OCI-LY7 (cell line): ENCODE results near the gene SLCO1A2. TPM values are rescaled to one million over a fixed set of nuclear protein-coding genes. Genes with fewer than 3 reads are reported as not detected.

Experiments used
- BruUV-seq: library from RNA; stranded (reverse); fragments of 400-500 nt; replicated peaks from 2 replicates; lab custom pipeline; 2021; lab: Mats Ljungman, UMichigan
- CTCF ChIA-PET: fragments of 300-600 bp; sonication (Branson Sonifier 250); formaldehyde crosslinking; loops from one replicate; lab custom pipeline; 2022; ENCODE audit warnings: antibody characterized with exemption; ENCODE audit not compliant: unreplicated experiment; lab: Charles Lee
- POLR2A ChIA-PET: fragments of 300-600 bp; sonication (Branson Sonifier 250); formaldehyde crosslinking; loops from one replicate; lab custom pipeline; 2022; ENCODE audit warnings: antibody characterized with exemption; lab: Charles Lee
- DNase-seq: peaks from one replicate; pipeline ENCODE4 v3.0.0-alpha.2; 2015; ENCODE audit warnings: low spot score
- H2AFZ ChIP-seq: fragments of 200-600 bp; sonication (generic), shearing (Covaris generic); 2 replicates; pipeline ENCODE4 v1.6.1; 2014; ENCODE audit warnings: mild to moderate bottlenecking, antibody characterized with exemption, low read length, moderate library complexity
- H3K27ac ChIP-seq: fragments of 200-600 bp; sonication (generic); 2 replicates; pipeline ENCODE4 v1.5.1; 2014; ENCODE audit warnings: mixed run types, low read depth, mild to moderate bottlenecking, moderate library complexity, low read length, inconsistent platforms; ENCODE audit not compliant: poor library complexity, severe bottlenecking
- H3K36me3 ChIP-seq: fragments of 200-600 bp; sonication (generic); 2 replicates; pipeline ENCODE4 v1.6.1; 2014; ENCODE audit warnings: mild to moderate bottlenecking, antibody characterized with exemption, low read length, moderate library complexity, mixed read lengths; ENCODE audit not compliant: insufficient read depth
- H3K4me1 ChIP-seq: fragments of 200-600 bp; sonication (generic); 2 replicates; pipeline ENCODE4 v1.5.1; 2014; ENCODE audit warnings: mild to moderate bottlenecking, low read length; ENCODE audit not compliant: insufficient read depth, poor library complexity, severe bottlenecking
- H3K4me2 ChIP-seq: fragments of 200-600 bp; sonication (generic); 2 replicates; pipeline ENCODE4 v1.6.1; 2014; ENCODE audit warnings: mild to moderate bottlenecking, low read length
- H3K4me3 ChIP-seq: fragments of 200-600 bp; sonication (generic); 2 replicates; pipeline ENCODE4 v1.5.1; 2014; ENCODE audit warnings: mild to moderate bottlenecking, low read depth, low read length; ENCODE audit not compliant: poor library complexity, severe bottlenecking
- H3K79me2 ChIP-seq: fragments of 200-600 bp; sonication (generic); 2 replicates; pipeline ENCODE4 v1.6.1; 2016; ENCODE audit warnings: low read depth, mild to moderate bottlenecking, low read length, moderate library complexity, mixed read lengths; ENCODE audit not compliant: insufficient read depth
- H3K9me2 ChIP-seq: fragments of 200-600 bp; sonication (generic); 2 replicates; pipeline ENCODE4 v1.6.1; 2016; ENCODE audit warnings: mild to moderate bottlenecking, low read length, mixed read lengths; ENCODE audit not compliant: insufficient read depth
- H3K9me3 ChIP-seq: fragments of 200-600 bp; sonication (generic); 2 replicates; pipeline ENCODE4 v1.6.1; 2014; ENCODE audit warnings: mild to moderate bottlenecking, mixed run types, low read length, mixed read lengths
- H4K20me1 ChIP-seq: fragments of 200-600 bp; sonication (generic); 2 replicates; pipeline ENCODE4 v1.6.1; 2014; ENCODE audit warnings: mild to moderate bottlenecking, antibody characterized with exemption, low read length, moderate library complexity, mixed read lengths; ENCODE audit not compliant: insufficient read depth
- EZH2phosphoT487 ChIP-seq: fragments of 200-600 bp; sonication (generic); IDR thresholded peaks from 2 replicates; pipeline ENCODE4 v1.6.1; 2018; ENCODE audit warnings: low read depth, borderline replicate concordance, mild to moderate bottlenecking, mixed run types, antibody characterized with exemption, low read length, moderate library complexity, mixed read lengths
- intact Hi-C: fragments of 100-400 bp; cut with micrococcal nuclease; formaldehyde crosslinking; loops from one replicate; pipeline ENCODE4 v1.10.0; 2022; ENCODE audit not compliant: unreplicated experiment
- total RNA-seq, 2 experiments: library from RNA; depleted of rRNA in 1 of 2; stranded (reverse); fragments of >200 nt in 1 of 2; shearing (Covaris generic) in 1 of 2; gene quantifications; 2 replicates each; pipeline ENCODE4 v1.2.3, GENCODE V29; 2014 to 2022
- TF ChIP-seq, protein P1 (sequence below): fragments of 200-600 bp; sonication (generic); conservative IDR thresholded peaks from 2 replicates; pipeline ENCODE4 v1.5.1; 2014; ENCODE audit warnings: mild to moderate bottlenecking, antibody characterized with exemption, low read length, moderate library complexity, mixed read lengths

SLCO1A2 gene
- total RNA-seq, 2 experiments from 2014 or later, result not detected

DNA sequence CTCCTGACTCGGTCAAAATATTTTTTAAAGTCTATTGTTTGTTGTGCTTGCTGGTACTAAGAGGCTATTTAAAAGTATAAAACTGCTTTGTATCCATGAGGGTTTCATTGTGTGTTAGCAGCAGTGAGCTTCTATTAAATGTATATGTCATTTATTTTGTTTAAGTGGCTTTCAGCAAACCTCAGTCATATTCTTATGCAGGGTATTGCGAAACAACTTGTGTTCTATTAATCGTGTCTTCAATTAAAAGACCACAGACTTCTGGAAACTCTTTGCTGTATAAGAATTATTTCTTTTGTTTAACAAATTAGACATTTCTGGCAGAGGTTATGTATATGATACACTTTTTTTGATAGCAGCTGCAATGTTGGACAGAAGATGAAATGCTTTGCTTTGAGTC, 44.5 kb upstream of the SLCO1A2 start:
- H2AFZ ChIP-seq, result no peak overlapping the region
- no TSS peak for BruUV-seq
- H3K9me3 ChIP-seq, result no peaks in the 10 kb centered on the region
- no peaks in the 10 kb centered on the region for H3K4me1 ChIP-seq
- CTCF ChIA-PET, result no interaction called here
- DNase-seq, result no peak
- no peaks in the 10 kb centered on the region for H3K36me3 ChIP-seq
- no peak overlapping the region for H3K27ac ChIP-seq
- no peaks in the 10 kb centered on the region for H4K20me1 ChIP-seq
- H3K9me2 ChIP-seq, result no peaks in the 10 kb centered on the region
- no peak overlapping the region for H3K4me3 ChIP-seq
- H3K4me2 ChIP-seq, result no peak overlapping the region
- no peaks in the 10 kb centered on the region for H3K79me2 ChIP-seq
- POLR2A ChIA-PET, result no interaction called here
- TF ChIP-seq, protein P1, sequence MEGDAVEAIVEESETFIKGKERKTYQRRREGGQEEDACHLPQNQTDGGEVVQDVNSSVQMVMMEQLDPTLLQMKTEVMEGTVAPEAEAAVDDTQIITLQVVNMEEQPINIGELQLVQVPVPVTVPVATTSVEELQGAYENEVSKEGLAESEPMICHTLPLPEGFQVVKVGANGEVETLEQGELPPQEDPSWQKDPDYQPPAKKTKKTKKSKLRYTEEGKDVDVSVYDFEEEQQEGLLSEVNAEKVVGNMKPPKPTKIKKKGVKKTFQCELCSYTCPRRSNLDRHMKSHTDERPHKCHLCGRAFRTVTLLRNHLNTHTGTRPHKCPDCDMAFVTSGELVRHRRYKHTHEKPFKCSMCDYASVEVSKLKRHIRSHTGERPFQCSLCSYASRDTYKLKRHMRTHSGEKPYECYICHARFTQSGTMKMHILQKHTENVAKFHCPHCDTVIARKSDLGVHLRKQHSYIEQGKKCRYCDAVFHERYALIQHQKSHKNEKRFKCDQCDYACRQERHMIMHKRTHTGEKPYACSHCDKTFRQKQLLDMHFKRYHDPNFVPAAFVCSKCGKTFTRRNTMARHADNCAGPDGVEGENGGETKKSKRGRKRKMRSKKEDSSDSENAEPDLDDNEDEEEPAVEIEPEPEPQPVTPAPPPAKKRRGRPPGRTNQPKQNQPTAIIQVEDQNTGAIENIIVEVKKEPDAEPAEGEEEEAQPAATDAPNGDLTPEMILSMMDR, result no peak
- TF ChIP-seq EZH2phosphoT487, result no peak
- intact Hi-C loops, result no loop called here

DNA sequence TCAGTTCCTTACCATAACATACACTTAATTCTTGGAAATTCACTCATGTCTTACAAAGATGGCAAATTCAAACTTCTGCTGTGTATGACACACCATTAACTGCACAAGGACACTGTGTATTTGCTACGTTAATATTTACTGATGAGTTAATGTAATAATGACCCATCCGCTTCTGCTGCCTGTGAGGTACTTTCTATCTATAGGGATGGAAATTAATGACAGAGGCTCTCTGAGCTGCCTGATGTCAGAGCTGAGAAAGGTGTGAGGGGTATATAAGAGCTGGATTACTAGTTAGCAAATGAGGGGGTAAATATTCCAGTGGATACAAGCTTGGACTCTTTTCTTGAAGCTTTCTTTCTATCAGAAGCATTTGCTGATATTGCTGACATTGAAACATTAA, 37.9 kb upstream of the SLCO1A2 start, which contains the start of gene IAPP:
Gene IAPP, plus strand, starts transcription at position 301 of the 400 bp plus-strand sequence. CDS start 450 bp downstream, outside the sequence.
- TF ChIP-seq EZH2phosphoT487, result no peak
- Histone ChIP-seq H3K4me3 (no peak within 1 kb of the TSS), H3K4me1 (no peaks in the 10 kb centered on the region), H3K27ac (no peak within 1 kb of the TSS), H3K9me2 (no peaks in the 10 kb centered on the region), H4K20me1 (no peaks in the 10 kb centered on the region), H3K9me3 (no peaks in the 10 kb centered on the region), H3K4me2 (no peak within 1 kb of the TSS), H3K79me2 (no peaks in the 10 kb centered on the region), H2AFZ (no peak within 1 kb of the TSS), H3K36me3 (no peaks in the 10 kb centered on the region)
- no TSS peak for BruUV-seq
- ChIA-PET POLR2A (no interaction called here), CTCF (interaction anchor here (0.6 kb wide), 1 partner anchor 16 kb away, joined by 3 read pairs; no protein-coding TSS in a partner anchor)
- intact Hi-C loops, result no loop called here
- no peak for DNase-seq

DNA sequence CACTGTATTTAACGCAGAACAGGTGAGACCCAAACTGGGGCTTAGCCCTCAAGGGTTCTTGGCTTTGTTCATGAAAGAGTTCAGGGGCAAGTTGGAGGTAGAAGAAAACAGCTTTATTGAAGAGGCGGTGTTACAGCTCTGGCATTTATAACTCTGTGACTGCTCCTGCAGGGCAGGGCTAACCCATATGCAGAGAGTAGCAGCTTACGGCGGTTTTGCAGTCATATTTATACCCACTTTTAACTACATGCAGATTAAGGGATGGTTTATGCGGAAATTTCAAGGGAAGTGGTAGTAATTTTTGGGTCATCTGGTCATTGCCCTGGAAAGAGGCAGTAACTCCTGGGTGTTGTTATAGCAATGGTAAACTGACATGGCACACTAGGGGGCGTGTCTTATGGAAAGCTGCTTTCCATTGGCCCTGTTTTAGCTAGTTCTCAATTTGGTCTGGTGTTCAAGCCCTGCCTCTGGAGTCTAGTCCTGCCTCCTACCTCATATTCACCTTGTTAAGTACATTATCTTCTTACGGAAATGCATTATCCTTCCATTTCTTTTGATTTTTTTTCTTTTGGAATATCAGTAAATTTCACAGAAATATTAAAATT, 36.2 kb upstream of the SLCO1A2 start:
- H3K79me2 ChIP-seq, result no peaks in the 10 kb centered on the region
- TF ChIP-seq EZH2phosphoT487, result no peak
- TF ChIP-seq, protein P1, result no peak; the same call in 1 of the 2 replicates
- H3K27ac ChIP-seq, result no peak overlapping the region
- no peaks in the 10 kb centered on the region for H3K9me2 ChIP-seq
- H2AFZ ChIP-seq, result no peak overlapping the region
- H3K4me3 ChIP-seq, result no peak overlapping the region
- H3K9me3 ChIP-seq, result no peaks in the 10 kb centered on the region
- BruUV-seq, result no TSS peak
- no peaks in the 10 kb centered on the region for H4K20me1 ChIP-seq
- no peaks in the 10 kb centered on the region for H3K4me1 ChIP-seq
- CTCF ChIA-PET, result no interaction called here
- DNase-seq, result peak; percentile 4
- intact Hi-C loops, result no loop called here
- POLR2A ChIA-PET, result no interaction called here
- no peaks in the 10 kb centered on the region for H3K36me3 ChIP-seq
- no peak overlapping the region for H3K4me2 ChIP-seq
